ENCODE measurements around the gene ATRIP.

ATRIP gene

DNA sequence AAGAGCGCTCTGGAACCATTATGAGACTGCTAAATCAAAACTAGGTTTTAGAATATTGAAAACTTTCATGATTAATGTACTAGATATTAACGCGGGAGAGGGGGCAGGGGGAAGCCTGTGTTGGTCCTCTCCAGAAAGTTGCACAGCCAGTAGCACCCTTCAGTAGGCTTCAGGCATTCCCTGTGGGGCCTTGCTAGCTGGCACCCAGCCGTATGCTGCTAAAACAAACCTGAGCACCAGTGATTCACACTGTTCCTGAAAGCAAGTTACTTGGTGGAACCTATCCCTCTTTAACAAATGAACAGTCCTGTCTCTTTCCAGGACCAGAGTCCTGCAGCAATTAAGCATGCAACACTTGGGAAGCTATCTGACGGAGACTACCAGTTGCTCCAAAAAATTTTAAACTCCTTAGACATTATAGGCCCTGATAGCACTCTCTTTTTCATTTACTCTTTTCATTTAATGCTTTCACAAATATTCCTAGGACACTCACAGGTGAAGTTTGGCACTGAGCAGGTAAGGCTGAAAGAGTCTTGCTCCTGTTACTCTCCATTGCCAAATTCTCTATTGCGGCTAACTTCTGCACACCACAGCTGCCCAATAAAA is 1.2 kb upstream of the ATRIP start:
- peaks cover 17% of the 10 kb centered on the region for H3K36me3 Mint-ChIP-seq (ENCODE audit: low read depth)
- peak overlapping the region; percentile 71 for H3K27ac Mint-ChIP-seq
- peaks cover 52% of the 10 kb centered on the region for H3K4me1 Mint-ChIP-seq

DNA sequence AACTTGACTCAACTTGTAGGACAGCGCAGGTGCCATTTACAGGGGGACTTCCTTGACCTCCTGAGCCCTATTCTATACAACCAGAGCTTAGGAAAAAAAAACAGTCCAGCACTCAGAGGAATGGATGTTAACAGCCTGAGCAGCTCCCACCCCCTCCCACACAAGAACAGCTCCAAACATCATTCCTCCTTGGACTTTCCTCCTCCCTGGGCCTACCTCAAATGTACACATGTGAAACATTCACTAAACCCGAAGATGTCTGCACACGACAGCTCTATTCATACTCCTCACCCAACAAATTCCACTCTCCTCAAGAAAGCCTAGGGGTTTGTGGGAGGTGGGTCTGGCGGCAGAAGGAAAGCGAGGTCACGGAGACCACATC is 503 bp upstream of the ATRIP start:
- no peak for TF ChIP-seq CTCF (IDR thresholded peaks at IDR 0.05)
- Mint-ChIP-seq H3K4me1 (peaks cover 46% of the 10 kb centered on the region), H3K36me3 (ENCODE audit: low read depth) (peaks cover 17% of the 10 kb centered on the region), H3K9me3 (no peaks in the 10 kb centered on the region), H3K4me3 (peak overlapping the region; percentile 92), H3K27me3 (ENCODE audit: low read depth, poor library complexity) (no peaks in the 10 kb centered on the region), H3K27ac (peak overlapping the region; percentile 71)
- no peak for DNase-seq

More for the DNA sequence above, 1.2 kb upstream of the ATRIP start:
- no peak for TF ChIP-seq CTCF (IDR thresholded peaks at IDR 0.05)
- Mint-ChIP-seq H3K9me3 (no peaks in the 10 kb centered on the region), H3K4me3 (peak overlapping the region; percentile 92), H3K27me3 (ENCODE audit: low read depth, poor library complexity) (no peaks in the 10 kb centered on the region)
- no peak for DNase-seq

- TF ChIP-seq CTCF (IDR thresholded peaks at IDR 0.05), result no peak
- peaks cover 25% of the 10 kb centered on the region for H3K36me3 Mint-ChIP-seq (ENCODE audit: low read depth)
- H3K4me1 Mint-ChIP-seq, result peaks cover 23% of the 10 kb centered on the region
- no peak overlapping the region for H3K4me3 Mint-ChIP-seq
- no peak for DNase-seq
- H3K27me3 Mint-ChIP-seq (ENCODE audit: low read depth, poor library complexity), result no peaks in the 10 kb centered on the region
- no peak overlapping the region for H3K27ac Mint-ChIP-seq
- H3K9me3 Mint-ChIP-seq, result no peaks in the 10 kb centered on the region
Observed at GRCh38 chr3:48451270-48451669, 4.7 kb downstream of the ATRIP start.

DNA sequence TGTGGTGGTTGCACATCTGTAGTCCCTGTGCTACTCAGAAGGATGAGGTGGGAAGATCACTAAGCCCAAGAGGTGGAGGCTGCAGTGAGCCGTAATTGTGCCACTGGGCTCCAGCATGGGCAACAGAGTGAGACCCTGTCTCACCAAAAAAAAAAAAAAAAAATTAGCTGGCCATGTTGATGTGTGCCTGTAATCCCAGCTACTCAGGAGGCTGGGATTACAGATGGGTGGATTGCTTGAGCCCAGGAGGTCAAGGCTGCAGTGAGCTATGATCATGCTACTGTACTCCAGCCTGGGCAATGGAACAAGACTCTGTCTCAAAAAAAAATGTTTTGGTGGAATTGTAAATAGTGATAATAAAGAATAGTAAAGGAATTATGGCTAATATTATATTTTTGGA is 9.9 kb downstream of the ATRIP start:
- H3K27ac Mint-ChIP-seq, result no peak overlapping the region
- H3K4me3 Mint-ChIP-seq, result no peak overlapping the region
- DNase-seq, result no peak
- no peaks in the 10 kb centered on the region for H3K4me1 Mint-ChIP-seq
- no peak for TF ChIP-seq CTCF (IDR thresholded peaks at IDR 0.05)
- peaks cover 5% of the 10 kb centered on the region for H3K27me3 Mint-ChIP-seq (ENCODE audit: low read depth, poor library complexity)
- H3K9me3 Mint-ChIP-seq, result no peaks in the 10 kb centered on the region
- peaks cover 29% of the 10 kb centered on the region for H3K36me3 Mint-ChIP-seq (ENCODE audit: low read depth)

GRCh38 chr3:48459331-48459730 is 12.8 kb downstream of the ATRIP start:
- Mint-ChIP-seq H3K36me3 (ENCODE audit: low read depth) (peaks cover 15% of the 10 kb centered on the region), H3K27me3 (ENCODE audit: low read depth, poor library complexity) (peaks cover 5% of the 10 kb centered on the region), H3K4me3 (no peak overlapping the region), H3K9me3 (no peaks in the 10 kb centered on the region), H3K27ac (no peak overlapping the region), H3K4me1 (no peaks in the 10 kb centered on the region)
- DNase-seq, result no peak
- no peak for TF ChIP-seq CTCF (IDR thresholded peaks at IDR 0.05)

DNA sequence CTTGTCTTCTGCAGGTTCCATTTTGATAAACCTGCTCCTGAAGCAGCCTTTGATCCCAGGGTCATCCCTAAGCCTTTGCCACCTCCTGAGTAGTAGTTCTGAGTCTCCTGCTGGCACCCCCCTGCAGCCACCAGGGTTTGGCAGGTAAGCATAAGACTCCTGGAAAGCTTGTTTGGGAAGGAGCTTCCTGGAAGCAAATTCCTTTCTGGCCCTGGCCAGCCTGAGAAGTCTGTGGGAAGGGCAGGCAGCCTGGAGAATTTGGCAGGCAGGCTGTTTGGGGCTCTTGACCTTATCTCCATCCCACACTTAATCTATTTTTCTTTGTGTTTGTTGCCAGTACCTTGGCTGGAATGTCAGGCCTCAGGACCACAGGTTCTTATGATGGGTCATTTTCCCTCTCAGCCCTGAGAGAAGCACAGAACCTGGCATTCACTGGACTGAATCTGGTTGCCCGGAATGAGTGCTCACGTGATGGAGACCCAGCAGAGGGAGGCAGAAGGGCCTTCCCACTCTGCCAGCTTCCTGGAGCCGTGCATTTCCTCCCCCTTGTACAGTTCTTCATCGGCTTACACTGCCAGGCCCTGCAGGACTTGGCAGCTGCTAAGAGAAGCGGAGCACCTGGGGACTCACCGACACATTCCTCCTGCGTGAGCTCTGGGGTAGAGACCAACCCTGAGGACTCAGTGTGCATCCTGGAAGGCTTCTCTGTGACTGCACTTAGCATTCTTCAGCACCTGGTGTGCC is 13.4 kb downstream of the ATRIP start:
- Mint-ChIP-seq H3K4me3 (no peak overlapping the region), H3K27ac (no peak overlapping the region), H3K27me3 (ENCODE audit: low read depth, poor library complexity) (peaks cover 5% of the 10 kb centered on the region), H3K36me3 (ENCODE audit: low read depth) (peaks cover 9% of the 10 kb centered on the region), H3K9me3 (no peaks in the 10 kb centered on the region), H3K4me1 (peaks cover under 1% of the 10 kb centered on the region)
- no peak for TF ChIP-seq CTCF (IDR thresholded peaks at IDR 0.05)
- no peak for DNase-seq

All from nephron progenitor cell (in vitro differentiated cells).